ENCODE results near the gene GABRB1.

The GABRB1 gene

DNA sequence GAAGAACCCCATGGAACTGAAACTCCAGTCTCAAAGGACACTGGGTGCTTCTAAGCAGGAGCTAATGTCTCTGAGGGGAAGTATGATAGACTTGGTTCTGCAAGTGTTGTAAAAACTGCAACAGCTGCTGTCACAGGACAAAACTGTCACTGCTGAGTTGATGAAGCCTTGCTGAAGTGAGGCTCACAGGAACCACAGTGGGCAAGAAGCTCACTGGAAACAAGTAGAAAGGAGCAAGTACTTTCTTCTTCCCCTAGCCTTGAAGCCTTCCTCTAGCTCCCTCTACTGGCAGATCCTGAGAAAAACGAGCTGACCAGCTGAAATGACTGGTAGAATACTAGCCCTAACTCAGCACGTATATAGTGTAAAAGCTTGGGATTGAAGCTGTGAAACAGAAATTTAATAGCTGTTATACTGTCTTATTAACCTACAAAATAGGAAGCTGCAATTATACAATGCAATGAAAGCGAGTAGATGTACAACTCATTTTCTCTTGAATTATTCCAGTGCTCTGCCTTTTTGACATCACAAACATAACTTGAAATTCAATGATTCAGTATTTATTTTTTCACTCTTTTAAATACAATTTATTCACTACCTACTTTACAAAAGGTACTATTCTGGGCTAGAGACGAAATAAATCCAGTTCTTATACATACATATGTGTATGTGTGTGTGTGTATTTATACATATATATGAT is 91.4 kb downstream of the GABRB1 start:
- DNase-seq = peak; percentile 62

DNA sequence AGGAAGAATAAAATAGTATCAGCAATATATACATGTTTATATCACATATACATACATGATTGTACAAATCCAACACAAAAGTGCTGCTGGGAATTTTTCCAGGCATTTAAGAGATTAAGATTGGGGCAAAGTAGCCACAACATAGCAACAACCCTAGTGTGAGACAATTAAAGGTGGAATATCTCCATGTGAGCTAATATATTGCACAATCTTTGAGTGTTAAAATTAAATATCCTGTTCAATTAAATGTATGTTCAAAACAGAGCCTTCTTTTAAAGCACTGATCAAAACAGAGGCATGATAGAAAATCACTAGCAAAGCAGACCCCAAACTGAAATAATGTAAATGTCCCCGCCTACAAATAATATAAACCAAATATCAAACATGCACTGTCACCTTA is 97.6 kb downstream of the GABRB1 start:
- no peak for DNase-seq

DNA sequence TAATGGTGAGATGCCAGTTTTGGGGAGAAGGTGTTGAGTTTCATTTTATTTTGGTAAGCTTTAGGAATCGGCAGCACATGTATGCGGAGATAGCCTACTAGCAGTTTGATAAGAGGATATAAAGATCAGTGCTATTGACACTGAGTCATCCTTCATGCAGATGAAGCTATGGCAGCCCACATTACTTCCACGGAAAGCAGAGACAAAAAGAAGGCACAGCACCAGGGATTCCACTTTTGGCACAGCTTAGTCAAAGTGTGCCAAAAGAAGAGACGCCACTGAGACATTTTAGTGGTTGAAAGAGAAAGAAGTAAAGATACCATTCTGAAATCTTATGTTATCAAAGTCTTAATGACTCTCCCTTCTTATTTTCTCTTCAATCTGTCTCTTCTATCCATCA is 103.8 kb downstream of the GABRB1 start:
- DNase-seq = no peak

DNA sequence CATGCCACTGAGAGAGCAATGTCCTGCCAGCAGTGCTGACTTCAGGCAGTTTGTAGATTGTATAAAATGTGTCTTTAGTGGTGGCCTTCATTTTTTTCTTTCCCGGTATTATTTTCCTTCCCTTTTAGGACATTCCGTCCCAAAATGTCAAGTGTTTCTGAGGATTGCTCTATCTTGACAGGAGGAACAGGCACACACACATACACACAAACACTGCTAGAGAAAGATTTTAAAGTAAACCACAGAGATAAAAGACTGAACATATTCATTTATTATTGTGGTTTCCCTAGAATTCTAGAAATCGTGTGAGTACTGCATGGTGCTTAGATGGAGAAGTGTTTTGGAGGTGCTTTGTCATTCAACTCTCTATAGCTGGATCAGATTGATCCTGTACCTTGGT is 111.9 kb downstream of the GABRB1 start:
- no peak for DNase-seq

DNA sequence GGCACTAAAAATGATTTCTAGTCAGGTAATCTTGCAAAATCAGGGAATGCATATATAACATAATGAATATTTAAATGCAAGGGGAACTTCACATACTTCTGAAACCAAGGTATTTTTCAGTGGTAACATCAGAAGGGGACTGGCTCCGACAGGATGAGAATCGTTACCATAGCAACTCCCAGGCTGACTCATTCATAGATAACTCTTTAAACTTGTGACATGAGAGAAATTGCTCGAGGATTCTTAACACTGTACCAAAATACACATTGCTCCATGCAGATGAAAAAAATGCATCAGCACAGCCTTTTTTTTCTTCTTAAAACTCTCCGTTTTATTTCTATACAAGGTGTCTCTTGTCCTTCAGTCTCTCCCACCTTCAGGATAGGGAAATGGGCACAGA is 114.3 kb downstream of the GABRB1 start:
- peak; percentile 80 for DNase-seq

DNA sequence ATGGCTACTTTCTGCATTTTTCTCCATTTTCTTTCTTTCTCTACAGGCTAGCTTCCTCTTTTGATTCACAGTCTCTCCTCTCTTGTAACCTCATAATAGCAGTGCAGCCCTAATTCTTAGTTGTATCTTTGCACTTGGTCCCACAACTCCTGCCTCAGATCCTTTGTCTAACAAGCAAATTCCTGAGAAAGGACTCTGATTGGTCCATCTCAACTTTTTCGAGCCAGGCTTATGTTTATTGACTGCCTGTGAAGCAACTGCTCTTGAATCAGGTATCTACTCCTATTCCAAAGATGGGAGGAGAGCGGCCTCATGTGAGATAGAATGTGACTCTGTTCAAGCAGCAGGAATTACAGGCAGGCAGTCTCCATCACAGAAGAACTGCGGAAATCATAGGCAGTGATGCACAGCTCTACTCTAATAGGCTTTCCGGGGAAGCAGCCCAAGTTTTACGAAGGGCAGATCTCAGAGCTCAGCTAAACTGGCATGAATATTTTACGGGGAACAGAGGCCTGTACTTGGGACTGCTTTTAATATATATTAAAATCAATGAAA is 123.5 kb downstream of the GABRB1 start:
- no peak for DNase-seq

DNA sequence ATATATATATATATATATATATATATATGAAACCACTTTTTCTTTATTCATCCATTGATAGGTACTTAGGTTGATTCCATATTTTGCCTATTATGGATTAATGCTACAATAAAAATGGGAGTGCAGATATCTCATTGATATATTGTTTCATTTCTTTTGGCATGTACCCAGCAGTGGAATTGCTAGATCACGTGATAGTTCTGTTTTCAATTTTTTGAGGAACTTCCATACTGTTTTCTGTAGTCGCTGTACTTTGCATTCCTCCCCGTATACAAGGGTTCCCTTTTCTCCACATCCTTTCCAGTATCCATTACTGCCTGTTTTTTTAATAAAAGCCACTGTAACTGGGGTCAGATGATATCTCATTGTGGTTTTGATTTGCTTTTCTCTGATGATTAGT is 124.6 kb downstream of the GABRB1 start:
- DNase-seq = no peak

DNA sequence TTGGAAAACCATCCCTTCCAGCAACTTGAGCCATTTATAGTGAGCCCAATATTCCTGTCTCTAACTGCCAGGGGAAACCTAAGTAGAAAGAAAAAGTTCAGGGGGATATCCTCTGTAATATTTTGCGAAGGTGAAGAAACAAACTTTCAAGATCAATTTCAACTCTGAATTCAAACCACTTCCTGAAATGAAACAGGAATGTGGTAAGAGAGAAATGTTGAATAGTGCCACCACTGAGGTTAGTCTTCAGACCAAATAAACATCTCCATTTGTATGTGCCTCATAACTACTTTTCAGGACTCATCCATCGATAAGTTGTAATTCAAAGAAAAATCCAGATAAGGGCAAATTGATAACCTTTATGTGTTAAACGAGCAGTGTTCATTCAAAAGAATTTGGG is 128.7 kb downstream of the GABRB1 start:
- no peak for DNase-seq

DNA sequence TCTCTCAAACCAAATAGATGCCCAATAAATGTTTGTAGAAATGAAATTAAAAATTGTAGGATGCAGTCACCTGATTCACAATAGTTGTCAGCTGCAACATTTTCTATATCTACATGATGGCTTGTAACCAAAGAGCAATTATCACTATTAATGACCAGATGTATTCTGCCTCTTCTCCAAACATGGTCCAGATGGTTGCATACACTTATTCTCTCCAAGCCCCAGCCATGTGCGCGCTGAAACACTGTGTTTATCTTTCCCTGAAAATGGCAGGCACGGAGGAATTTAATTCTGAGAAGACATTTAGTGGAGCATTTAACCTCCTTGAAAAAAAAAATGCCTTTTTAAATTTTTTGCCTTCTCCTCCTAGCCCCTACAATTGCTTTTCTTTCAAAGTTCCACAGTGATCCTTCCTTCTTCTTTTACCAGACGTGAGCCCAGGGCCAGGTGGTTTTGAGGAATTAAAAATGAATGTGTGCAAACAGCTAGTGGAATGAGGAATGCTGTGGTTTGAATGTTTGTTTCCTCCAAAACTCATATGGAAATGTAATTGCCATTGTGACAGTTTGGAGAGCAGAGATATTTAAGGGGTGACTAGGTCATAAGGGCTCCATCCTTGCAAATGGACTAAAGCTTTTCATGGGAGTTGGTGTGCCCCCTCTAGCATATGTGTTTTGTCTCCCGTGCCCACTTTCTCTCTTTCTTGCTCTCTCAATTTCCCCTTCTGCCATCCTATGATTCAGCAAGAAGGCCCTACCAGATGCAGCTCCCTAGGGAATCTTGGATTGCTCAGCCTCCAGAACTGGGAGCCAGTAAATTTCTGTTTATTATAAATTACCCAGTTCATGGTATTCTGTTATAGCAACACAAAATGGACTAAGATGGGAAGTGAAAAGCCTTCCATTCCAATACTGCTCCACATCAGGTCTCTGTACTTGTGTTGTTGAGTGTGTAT is 136.0 kb downstream of the GABRB1 start:
- DNase-seq = no peak

DNA sequence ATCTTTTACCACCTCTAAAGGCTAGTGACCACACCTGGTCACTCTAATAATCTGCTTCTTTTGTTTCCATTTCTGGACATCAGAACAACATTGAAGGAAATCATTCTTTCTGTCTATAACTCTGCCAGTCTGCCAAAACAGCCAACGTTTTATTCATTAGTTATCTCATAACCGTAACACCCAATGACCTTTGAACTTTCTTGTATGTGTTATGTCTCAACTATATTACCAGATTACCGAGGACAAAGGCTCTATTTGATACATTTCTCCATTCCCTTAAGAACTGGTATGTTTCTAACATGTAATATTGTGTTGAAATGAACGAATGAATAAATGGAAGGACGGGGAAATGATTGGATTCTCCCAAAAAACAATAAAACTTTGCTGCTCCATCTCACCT is 152.7 kb downstream of the GABRB1 start:
- DNase-seq = no peak

DNA sequence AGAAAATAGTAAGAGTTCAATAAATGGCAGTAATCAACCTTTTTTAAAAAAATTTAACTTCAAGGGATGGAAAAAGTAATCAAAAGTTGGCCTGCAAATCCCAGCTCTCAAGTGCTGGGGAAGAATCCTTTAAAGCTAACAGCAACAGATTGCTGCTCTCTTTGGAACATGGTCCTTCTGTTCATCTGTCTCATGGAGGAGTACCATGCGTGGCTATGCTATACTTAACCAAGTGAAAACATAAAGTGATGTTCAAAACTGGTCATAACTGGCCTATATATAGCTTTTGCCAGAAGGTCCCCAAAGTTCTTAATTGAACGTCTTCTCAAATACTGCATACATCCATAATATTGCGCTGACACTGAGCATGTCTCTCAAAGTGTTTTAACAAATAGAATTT is 154.4 kb downstream of the GABRB1 start:
- no peak for DNase-seq

DNA sequence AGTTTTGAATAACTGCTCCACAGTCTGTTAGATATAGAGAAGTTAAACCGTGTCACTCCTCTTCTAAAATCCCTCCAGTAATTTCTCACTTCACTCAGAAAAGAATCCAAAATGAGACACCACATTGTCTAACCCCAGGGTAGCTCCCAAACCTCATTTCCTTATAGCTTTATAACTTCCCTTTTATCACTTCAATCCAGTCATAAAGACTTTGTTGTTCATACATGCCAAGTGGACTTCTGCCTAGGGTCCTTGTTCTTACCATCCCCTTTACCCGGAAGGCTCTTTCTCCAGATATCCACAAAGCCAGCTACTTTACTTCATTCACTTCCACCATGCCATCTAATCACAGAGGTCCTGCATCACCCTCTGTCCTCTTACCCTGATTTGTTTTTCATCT is 156.2 kb downstream of the GABRB1 start:
- no peak for DNase-seq

DNA sequence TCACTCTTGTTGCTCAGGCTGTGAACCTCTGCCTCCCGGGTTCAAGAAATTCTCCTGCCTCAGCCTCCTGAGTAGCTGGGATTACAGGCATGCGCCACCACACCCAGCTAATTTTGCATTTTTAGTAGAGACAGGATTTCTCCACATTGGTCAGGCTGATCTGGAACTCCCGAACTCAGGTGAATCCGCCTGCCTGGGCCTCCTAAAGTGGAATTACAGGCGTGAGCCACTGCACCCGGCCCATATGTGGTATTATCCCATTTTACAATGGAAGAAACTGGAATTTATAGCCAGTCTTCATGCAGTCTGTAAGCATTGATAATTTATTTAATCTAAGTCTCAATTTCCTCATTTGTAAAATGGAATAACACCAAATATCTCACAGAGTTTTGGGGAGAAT is 161.8 kb downstream of the GABRB1 start:
- DNase-seq = no peak

DNA sequence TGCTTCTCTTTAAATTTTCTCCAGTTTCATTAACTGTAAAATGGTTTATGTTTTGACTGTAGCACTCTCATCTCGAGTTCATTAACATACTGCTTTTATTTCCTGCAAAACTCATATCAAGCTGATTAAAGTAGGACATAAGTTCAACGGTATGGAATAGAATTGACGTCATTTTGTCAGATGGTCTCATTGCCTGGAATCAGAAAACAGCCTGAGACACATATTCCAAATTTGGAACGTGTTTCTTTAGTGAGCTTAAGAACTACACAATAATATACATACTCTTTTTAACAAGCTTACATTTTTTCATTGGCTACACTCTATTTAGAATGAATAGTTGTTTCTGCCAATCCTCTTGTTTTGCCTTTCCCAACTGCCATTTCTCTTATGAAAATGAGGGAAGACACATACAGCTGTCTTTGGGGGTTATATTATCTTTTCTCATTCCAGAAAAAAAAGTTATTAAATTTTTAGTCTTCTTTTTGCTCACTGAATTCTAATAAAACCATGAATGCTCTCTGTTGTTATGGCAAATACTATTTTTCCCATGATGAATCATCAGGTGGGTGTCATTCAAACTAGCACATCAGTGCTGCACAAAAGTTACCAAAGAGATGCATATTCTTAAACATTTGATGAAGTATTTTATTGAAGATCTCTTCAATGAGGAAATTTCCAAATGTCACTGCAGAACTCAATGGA is 162.8 kb downstream of the GABRB1 start:
- no peak for DNase-seq

DNA sequence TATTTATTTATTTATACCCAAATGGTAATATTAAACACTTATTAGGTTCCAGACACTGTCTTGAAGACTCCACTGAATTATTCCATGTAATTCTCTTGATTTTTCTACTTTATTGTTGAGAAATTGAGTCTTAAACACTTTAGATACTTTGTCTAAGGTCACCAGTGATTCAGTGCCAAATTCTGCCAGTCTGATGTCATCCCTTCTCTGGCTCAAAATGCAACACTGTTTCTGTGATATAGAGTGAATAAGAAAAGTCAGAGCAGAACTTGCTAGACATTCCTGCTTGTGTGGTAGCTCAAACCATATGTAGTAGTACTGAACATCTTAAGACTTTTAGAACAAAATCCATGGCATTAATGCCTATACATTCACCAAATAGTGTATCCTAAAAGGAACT is 164.3 kb downstream of the GABRB1 start:
- DNase-seq = peak; percentile 13

DNA sequence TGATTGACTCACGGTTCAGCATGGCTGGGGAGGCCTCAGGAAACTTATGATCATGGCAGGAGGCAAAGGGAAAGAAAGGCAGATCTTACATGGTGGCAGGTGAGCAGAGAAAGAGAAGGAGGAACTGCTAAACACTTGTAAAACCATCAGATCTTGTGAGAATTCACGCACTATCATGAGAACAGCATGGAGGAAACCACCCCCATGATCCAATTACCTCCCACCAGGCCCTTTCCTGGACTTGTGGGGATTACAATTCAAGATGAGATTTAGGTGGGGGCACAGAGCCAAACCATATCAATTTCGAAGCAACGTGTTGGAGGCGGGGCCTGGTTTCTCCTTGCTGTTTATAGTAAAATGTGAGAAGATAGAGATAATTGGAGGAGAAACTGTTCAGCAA is 167.4 kb downstream of the GABRB1 start:
- DNase-seq = no peak

DNA sequence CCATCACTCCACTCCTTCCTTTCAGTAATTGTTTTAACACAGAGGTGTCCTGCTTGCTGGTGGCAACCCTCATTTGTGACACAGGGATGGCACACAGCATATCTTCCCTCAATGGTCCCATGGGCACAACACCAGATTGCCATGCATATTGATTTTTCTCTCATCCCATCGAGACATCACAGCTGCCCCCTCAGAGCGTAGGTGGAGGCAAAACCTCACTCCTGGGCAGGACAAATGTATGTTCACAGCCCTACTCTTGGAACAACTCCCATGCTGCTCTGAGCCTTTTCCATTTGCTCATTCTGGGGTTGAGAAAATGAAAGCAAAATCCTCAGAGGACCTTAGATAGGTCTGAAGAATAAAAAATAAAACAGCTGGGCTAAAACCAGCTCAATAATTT is 172.2 kb downstream of the GABRB1 start:
- DNase-seq = no peak

DNA sequence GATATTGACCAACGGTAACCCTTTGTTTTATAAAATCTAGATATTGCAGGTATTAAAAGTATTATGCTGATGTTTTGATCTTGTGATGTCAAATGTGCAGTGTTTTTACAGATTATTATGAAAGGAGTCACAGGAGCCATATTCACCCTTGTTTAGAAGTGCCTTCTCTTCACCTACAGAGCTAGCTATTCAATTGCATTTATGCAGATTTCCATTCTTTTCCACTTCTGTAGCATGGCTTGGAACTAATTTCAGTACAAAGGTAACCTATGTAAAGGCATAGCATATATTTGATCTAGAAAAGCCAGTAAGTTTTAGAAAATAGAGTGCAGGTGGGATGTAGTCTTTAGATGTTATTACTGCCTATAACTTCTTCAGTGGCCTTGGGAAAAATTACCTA is 176.2 kb downstream of the GABRB1 start:
- no peak for DNase-seq

DNA sequence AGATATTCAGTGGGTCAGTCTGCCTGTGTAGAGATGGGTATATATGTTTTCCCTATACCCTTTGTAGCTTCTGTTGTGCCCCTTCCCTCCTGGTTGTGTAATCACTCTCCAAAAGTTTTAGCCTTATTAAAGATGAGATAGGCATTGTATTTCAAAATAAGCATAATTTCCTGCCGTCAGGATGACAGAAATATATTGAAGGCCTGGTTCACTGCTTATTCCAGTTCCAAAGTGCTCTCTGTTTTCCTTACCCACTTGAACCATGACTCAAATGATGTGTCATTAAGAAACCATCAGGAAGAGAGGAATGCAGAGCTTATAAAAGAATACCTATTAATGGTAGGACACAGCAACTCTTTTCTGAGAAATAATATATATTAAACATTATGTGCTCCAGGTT is 178.5 kb downstream of the GABRB1 start:
- peak; percentile 90 for DNase-seq

DNA sequence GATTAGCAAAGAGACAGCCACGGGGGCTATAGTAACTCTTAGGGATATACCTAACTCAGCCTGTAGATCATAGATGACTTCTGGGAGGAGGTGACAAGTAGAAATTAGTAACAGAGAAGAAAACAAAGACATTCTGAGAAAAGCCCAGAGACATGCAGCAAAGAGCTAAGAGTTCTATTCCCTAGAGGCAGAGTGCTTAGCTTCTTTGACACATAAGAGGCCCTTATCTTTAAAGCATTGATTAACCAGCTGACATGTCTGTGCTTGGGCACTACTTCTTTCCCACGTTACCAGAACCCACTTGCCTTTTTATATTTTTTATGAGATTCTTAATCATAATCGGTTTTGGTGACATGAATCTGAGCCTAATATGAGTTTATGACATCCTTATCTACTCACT is 179.5 kb downstream of the GABRB1 start:
- no peak for DNase-seq

DNA sequence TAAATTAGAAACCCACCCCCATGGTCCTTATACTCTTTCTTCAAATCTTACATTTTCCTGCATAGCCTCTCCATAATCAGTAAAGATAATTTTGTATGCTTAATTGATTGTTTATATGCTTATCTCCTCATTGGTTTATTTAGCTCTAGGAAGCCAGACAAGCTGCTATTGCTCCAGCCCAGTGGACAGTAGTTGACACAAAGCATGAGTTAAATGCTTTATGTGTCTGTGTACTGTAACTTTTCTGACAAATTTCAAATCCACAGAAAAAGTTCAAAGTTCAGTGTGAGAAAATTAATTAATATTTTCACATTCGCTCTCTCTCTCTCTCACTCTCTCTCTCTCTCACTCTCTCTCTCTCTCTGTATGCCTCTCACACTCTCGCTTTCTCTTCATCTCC is 181.7 kb downstream of the GABRB1 start:
- DNase-seq = no peak

DNA sequence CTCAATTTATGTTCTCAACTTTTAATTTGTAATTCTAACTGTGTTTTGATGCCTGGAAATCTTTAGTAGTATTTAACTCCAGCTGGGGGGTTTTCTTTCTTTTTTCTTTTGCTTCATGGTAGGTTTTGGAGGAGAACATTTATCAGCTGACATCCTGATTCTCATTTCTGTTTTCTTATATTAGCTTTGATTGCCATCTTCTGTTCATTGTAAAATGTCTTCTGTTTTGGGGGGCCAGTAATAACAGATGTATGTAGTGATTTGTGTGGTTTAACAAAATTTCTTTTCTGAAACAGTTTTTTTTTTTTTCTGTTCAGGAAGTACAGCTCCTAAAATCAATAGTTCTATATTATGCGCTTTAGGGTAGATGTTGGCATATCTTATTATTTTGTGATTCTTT is 182.2 kb downstream of the GABRB1 start:
- DNase-seq = no peak

DNA sequence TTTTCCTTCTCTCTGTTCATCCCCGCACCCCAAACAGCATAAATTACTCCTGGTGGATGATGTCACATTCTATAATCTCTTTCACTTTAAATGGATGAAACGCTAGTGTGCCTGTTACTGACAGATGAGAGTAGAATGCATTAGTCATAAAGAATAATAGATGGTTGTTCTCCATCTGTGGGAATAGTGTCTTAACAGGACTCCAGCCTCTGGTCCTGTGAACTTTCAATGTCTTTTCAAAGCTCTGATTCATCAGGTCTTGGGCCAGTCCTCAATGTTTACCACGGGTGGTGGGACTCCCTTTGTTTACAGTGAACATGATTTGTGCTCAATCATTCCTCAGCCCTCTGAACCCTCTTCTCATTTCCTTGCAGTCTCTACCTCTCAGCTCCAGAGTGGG is 182.6 kb downstream of the GABRB1 start:
- peak; percentile 97 for DNase-seq

DNA sequence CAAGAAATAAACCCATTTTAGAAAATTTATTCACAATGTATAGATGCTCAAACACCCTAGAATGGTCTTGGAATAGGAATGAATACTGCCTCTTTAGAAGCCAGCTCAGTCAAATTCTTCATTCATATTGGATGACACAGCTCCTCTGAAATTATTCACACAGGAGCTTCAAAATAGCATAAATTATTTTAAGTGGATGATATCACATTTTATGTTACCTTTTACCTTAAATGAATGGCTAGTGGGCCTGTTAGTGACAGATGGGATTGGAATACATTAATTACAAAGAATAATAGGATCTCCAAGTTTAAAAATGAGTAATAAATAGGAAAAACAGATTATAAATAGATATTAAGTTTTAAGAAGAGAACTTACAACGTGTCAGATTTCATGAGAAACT is 184.4 kb downstream of the GABRB1 start:
- DNase-seq = peak; percentile 26

Data from kidney glomerular epithelial cell (primary cell).